Right lobe of liver (tissue), 4 donors: ENCODE measurements around the gene FCER1G.
A peak's percentile ranks its signal among the peaks of the same experiment; 100 is the strongest.

Experiments
- POLR2A ChIP-seq: fragments of 450-650 bp; IDR thresholded peaks from one replicate; pipeline ENCODE4 v1.6.1; 2017; ENCODE audit warnings: antibody characterized with exemption, mild to moderate bottlenecking
- TF ChIP-seq, protein P1 (sequence below), 4 donors: fragments of 200-600 bp in 3 of 4; fragments of 450-650 bp in 1 of 4; IDR thresholded peaks; one replicate each; pipeline versions ENCODE4 v1.5.1 to v1.8.0; 2016 to 2022; ENCODE audit warnings: antibody characterized with exemption in 4 of 4, mild to moderate bottlenecking in 2 of 4
- donor health status: DM: no; HTN: no; CAD: no.
- donor health status: DM: no; HTN: no; CAD: no.
- donor health status: DM: no; HTN: yes; CAD: no.

DNA sequence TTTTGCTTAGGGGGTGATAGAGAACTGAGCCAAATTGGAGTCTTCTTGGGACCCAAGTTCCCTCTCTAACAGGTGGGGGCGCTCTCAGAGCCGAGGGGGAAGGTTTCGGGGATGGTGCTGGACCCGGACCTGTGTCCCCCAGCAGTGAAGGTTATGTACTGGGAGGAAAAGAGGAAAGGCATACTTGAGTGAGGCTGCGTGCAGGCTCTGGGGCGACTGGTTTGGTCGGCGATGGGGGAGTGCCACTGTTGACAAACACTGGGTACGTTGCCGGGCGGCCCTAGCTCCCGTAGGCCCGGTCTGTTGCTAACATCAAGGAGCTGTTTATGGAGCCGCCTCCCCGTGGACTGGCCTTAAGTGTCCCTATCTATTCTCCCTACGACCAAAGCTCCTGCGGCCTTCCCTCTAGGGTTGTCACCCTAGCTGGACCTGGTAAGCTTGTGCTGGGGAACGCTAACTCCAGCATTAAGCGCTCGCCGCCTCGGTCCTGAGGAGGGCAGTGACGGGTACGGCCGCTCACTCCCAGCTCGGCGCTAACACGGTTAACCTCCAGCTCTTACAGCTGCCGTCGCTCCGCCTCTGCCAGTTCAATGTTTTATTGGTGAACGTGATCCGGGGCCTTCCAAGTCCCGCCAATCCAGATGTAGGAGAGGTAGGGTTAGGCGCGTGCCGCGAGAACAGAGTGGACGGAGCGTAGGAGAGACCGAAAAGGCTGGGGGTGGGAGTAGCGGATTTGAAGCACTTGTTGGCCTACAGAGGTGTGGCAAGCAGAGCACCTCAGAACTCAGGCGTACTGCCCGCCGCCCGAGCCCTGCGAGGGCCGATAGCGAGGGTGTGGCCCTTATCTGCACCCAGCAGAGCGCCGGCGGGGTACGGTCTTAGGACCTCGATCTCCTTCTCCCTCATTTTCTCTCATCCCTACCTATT, 49.1 kb upstream of the FCER1G start, which contains the start of gene PPOX:
- TF ChIP-seq, protein P1, sequence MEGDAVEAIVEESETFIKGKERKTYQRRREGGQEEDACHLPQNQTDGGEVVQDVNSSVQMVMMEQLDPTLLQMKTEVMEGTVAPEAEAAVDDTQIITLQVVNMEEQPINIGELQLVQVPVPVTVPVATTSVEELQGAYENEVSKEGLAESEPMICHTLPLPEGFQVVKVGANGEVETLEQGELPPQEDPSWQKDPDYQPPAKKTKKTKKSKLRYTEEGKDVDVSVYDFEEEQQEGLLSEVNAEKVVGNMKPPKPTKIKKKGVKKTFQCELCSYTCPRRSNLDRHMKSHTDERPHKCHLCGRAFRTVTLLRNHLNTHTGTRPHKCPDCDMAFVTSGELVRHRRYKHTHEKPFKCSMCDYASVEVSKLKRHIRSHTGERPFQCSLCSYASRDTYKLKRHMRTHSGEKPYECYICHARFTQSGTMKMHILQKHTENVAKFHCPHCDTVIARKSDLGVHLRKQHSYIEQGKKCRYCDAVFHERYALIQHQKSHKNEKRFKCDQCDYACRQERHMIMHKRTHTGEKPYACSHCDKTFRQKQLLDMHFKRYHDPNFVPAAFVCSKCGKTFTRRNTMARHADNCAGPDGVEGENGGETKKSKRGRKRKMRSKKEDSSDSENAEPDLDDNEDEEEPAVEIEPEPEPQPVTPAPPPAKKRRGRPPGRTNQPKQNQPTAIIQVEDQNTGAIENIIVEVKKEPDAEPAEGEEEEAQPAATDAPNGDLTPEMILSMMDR (IDR thresholded peaks at IDR 0.05) = peak; percentile 11 to 46 (median 30)
- peak; percentile 48 for TF ChIP-seq POLR2A
